DOHH2 (cell line): ENCODE measurements around the gene SLC39A9.

Experiments
- H3F3A ChIP-seq: fragments of 200-600 bp; sonication (generic), shearing (Covaris generic); 2 replicates; pipeline ENCODE4 v1.6.0; 2016; ENCODE audit warnings: antibody characterized with exemption, mild to moderate bottlenecking; ENCODE audit not compliant: control insufficient read depth, insufficient read depth
- H3K27ac ChIP-seq: fragments of 200-600 bp; sonication (generic); 2 replicates; pipeline ENCODE4 v1.5.1; 2014; ENCODE audit warnings: low read depth, mild to moderate bottlenecking, low read length, moderate library complexity
- H3K27me3 ChIP-seq: fragments of 200-600 bp; sonication (generic); 2 replicates; pipeline ENCODE4 v1.6.1; 2014; ENCODE audit warnings: mild to moderate bottlenecking, low read length, mixed read lengths; ENCODE audit not compliant: control insufficient read depth
- H3K36me3 ChIP-seq: fragments of 200-600 bp; sonication (generic); 2 replicates; pipeline ENCODE4 v1.6.1; 2014; ENCODE audit warnings: mild to moderate bottlenecking, low read length, moderate library complexity, mixed read lengths; ENCODE audit not compliant: control insufficient read depth
- H3K4me1 ChIP-seq: fragments of 200-600 bp; sonication (generic); 2 replicates; pipeline ENCODE4 v1.6.1; 2014; ENCODE audit warnings: mild to moderate bottlenecking, low read length, mixed read lengths; ENCODE audit not compliant: control insufficient read depth
- H3K4me2 ChIP-seq: fragments of 200-600 bp; sonication (generic); 2 replicates; pipeline ENCODE4 v1.6.0; 2014; ENCODE audit warnings: mild to moderate bottlenecking, low read length, moderate library complexity
- H3K4me3 ChIP-seq: fragments of 200-600 bp; sonication (generic); 2 replicates; pipeline ENCODE4 v1.5.1; 2014; ENCODE audit warnings: mild to moderate bottlenecking, low read length, mixed read lengths
- H3K79me2 ChIP-seq: fragments of 200-600 bp; sonication (generic); 2 replicates; pipeline ENCODE4 v1.6.1; 2014; ENCODE audit warnings: mild to moderate bottlenecking, low read length, mixed read lengths; ENCODE audit not compliant: control insufficient read depth
- H3K9me2 ChIP-seq: fragments of 200-600 bp; sonication (generic); replicated peaks from 2 replicates; pipeline ENCODE4 v1.6.1; 2014; ENCODE audit warnings: mild to moderate bottlenecking, low read length, mixed read lengths; ENCODE audit not compliant: control insufficient read depth
- H3K9me3 ChIP-seq: fragments of 200-600 bp; sonication (generic); 2 replicates; pipeline ENCODE4 v1.6.1; 2014; ENCODE audit warnings: antibody characterized with exemption, low read length, mixed read lengths; ENCODE audit not compliant: control insufficient read depth, insufficient read depth
- H4K20me1 ChIP-seq: fragments of 200-600 bp; sonication (generic); 2 replicates; pipeline ENCODE4 v1.6.0; 2014; ENCODE audit warnings: low read depth, mild to moderate bottlenecking, antibody characterized with exemption, low read length, moderate library complexity; ENCODE audit not compliant: control insufficient read depth, insufficient read depth
- CTCF ChIP-seq: fragments of 200-600 bp; sonication (generic); IDR thresholded peaks from one replicate; pipeline ENCODE4 v1.5.1; 2014; ENCODE audit warnings: antibody characterized with exemption, mild to moderate bottlenecking, low read depth, low read length; ENCODE audit not compliant: poor library complexity, severe bottlenecking
- EZH2phosphoT487 ChIP-seq: fragments of 200-600 bp; sonication (generic); IDR thresholded peaks from 2 replicates; pipeline ENCODE4 v1.6.1; 2017; ENCODE audit warnings: borderline replicate concordance, mild to moderate bottlenecking, antibody characterized with exemption, low read length, moderate library complexity, mixed read lengths

Gene SLC39A9

GRCh38 chr14:69481815-69482568, 83.5 kb downstream of the SLC39A9 start:
- Histone ChIP-seq H3K27me3 (peaks cover 10% of the 10 kb centered on the region), H3K4me1 (peaks cover 6% of the 10 kb centered on the region; the same call in 1 of the 2 replicates), H3F3A (no peaks in the 10 kb centered on the region), H3K9me2 (no peaks in the 10 kb centered on the region), H4K20me1 (0 out of 2 replicates have a peak, but pooled peaks cover 4% of the 10 kb centered on the region), H3K36me3 (no peaks in the 10 kb centered on the region), H3K79me2 (no peaks in the 10 kb centered on the region), H3K4me3 (no peak overlapping the region), H3K9me3 (no peaks in the 10 kb centered on the region), H3K27ac (no peak overlapping the region), H3K4me2 (no peak overlapping the region)
- no peak for TF ChIP-seq EZH2phosphoT487
- no peak for TF ChIP-seq CTCF

GRCh38 chr14:69483765-69484443, 85.4 kb downstream of the SLC39A9 start:
- H3K27me3 ChIP-seq, result peaks cover 10% of the 10 kb centered on the region
- H3K4me1 ChIP-seq, result peaks cover 6% of the 10 kb centered on the region; the same call in 1 of the 2 replicates
- H3F3A ChIP-seq, result no peaks in the 10 kb centered on the region

GRCh38 chr14:69484444-69485314, 86.2 kb downstream of the SLC39A9 start, which contains the start of gene PLEKHD1:
Gene PLEKHD1, plus strand, starts transcription at chr14:69484728. Its CDS starts 238 bp downstream, at chr14:69484966.
- no peak for TF ChIP-seq CTCF
- TF ChIP-seq EZH2phosphoT487, result no peak
- no peaks in the 10 kb centered on the region for H3K9me3 ChIP-seq
- peaks cover 10% of the 10 kb centered on the region for H3K27me3 ChIP-seq
- H3F3A ChIP-seq, result no peaks in the 10 kb centered on the region
- no peak within 1 kb of the TSS for H3K27ac ChIP-seq
- H3K4me2 ChIP-seq, result no peak within 1 kb of the TSS
- no peaks in the 10 kb centered on the region for H3K79me2 ChIP-seq
- no peaks in the 10 kb centered on the region for H3K9me2 ChIP-seq
- H3K36me3 ChIP-seq, result no peaks in the 10 kb centered on the region
- peaks cover 6% of the 10 kb centered on the region; the same call in 1 of the 2 replicates for H3K4me1 ChIP-seq
- H4K20me1 ChIP-seq, result 0 out of 2 replicates have a peak, but pooled peaks cover 4% of the 10 kb centered on the region
- no peak within 1 kb of the TSS for H3K4me3 ChIP-seq

More at GRCh38 chr14:69483765-69484443, 85.4 kb downstream of the SLC39A9 start:
- no peaks in the 10 kb centered on the region for H3K9me3 ChIP-seq
- no peak overlapping the region for H3K27ac ChIP-seq
- no peaks in the 10 kb centered on the region for H3K9me2 ChIP-seq
- no peaks in the 10 kb centered on the region for H3K79me2 ChIP-seq
- H3K4me3 ChIP-seq, result no peak overlapping the region
- H4K20me1 ChIP-seq, result 0 out of 2 replicates have a peak, but pooled peaks cover 4% of the 10 kb centered on the region
- TF ChIP-seq CTCF, result no peak
- TF ChIP-seq EZH2phosphoT487, result no peak
- H3K4me2 ChIP-seq, result no peak overlapping the region
- H3K36me3 ChIP-seq, result no peaks in the 10 kb centered on the region
